ENCODE measurements around the gene ZNF646.

The ZNF646 gene

GRCh38 chr16:31131841-31132271 lies 57.6 kb downstream of the ZNF646 start:
- no peaks in the 10 kb centered on the region for H3K27me3 Mint-ChIP-seq (ENCODE audit: low read depth)

GRCh38 chr16:31132303-31132979 lies 58.2 kb downstream of the ZNF646 start:
- peaks cover 5% of the 10 kb centered on the region for H3K4me1 Mint-ChIP-seq (ENCODE audit: low read depth)

More at GRCh38 chr16:31131841-31132271, 57.6 kb downstream of the ZNF646 start:
- Mint-ChIP-seq H3K4me1 (ENCODE audit: low read depth) (peaks cover 5% of the 10 kb centered on the region), H3K36me3 (ENCODE audit: low read depth) (peaks cover 12% of the 10 kb centered on the region), H3K9me3 (no peaks in the 10 kb centered on the region), H3K4me3 (no peak overlapping the region), H3K27ac (no peak overlapping the region)

GRCh38 chr16:31133046-31133501 lies 58.9 kb downstream of the ZNF646 start:
- Mint-ChIP-seq H3K4me1 (ENCODE audit: low read depth) (peaks cover 5% of the 10 kb centered on the region), H3K4me3 (no peak overlapping the region), H3K9me3 (no peaks in the 10 kb centered on the region), H3K27ac (no peak overlapping the region), H3K36me3 (ENCODE audit: low read depth) (peaks cover 6% of the 10 kb centered on the region), H3K27me3 (ENCODE audit: low read depth) (no peaks in the 10 kb centered on the region)

More at GRCh38 chr16:31132303-31132979, 58.2 kb downstream of the ZNF646 start:
- Mint-ChIP-seq H3K36me3 (ENCODE audit: low read depth) (peaks cover 11% of the 10 kb centered on the region), H3K9me3 (no peaks in the 10 kb centered on the region), H3K27ac (no peak overlapping the region), H3K27me3 (ENCODE audit: low read depth) (no peaks in the 10 kb centered on the region), H3K4me3 (no peak overlapping the region)

Data from T-helper 1 cell treated with Interleukin-12 subunit alpha and Interleukin-12 subunit beta and Interleukin-4 antibody, amounts not matched to agents 30 μg/mL and 1 μg/mL, for 36 hours (primary cell).